ENCODE results near the gene DGKB.

DNA sequence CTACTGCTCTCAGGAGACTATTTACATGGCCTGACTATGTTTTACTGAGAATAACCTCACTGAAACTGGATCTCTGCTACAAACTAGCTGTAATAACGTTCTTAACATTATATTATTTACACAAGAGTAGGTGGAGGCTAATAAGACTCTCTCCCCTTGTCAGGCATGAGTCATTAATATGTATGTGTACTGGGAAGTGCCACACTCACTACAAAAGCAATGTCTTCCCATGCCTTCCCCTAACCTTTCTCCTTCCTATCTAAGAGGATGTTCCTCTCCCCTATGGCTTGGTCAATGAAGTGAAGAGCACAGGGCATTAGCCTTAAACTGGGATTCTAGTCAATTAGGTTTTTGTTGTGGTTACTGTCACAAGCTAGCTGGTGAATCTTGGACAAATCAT lies 147.9 kb downstream of the DGKB start:
- TF ChIP-seq SUZ12 (IDR thresholded peaks at IDR 0.05) (no peak), SP1 (IDR thresholded peaks at IDR 0.05) (no peak), L3MBTL2 (conservative IDR thresholded peaks at IDR 0.05) (no peak), ZNF384 (IDR thresholded peaks at IDR 0.05) (no peak), NFRKB (IDR thresholded peaks at IDR 0.05) (no peak), TARDBP (IDR thresholded peaks at IDR 0.05) (no peak)

Data from HEK293T (cell line).